Brain pericyte (primary cell): ENCODE results near the gene GSE1.

Source experiments
- DNase-seq: peaks from one replicate; pipeline ENCODE4 v3.0.0-alpha.2; 2012; ENCODE audit warnings: low read depth, low spot score

The GSE1 gene

GRCh38 chr16:85658504-85659326 lies 45.6 kb downstream of the GSE1 start:
- DNase-seq = no peak

DNA sequence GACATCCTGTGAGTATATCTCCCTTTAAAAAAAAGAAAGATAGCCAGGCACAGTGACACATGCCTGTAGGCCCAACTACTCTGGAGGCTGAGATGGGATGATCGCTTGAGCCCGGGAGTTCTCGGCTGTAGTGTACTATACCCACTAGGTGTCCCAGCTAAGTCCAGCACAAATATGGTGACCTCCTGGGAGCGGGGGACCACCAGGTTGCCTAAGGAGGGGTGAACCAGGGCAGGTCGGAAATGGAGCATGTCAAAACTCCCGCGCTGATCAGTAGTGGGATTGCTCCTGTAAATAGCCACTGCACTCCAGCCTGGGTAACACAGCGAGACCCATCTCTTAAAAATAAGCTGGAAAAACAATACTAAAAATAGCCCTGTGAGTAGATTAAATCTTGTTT lies 46.2 kb downstream of the GSE1 start:
- no peak for DNase-seq

DNA sequence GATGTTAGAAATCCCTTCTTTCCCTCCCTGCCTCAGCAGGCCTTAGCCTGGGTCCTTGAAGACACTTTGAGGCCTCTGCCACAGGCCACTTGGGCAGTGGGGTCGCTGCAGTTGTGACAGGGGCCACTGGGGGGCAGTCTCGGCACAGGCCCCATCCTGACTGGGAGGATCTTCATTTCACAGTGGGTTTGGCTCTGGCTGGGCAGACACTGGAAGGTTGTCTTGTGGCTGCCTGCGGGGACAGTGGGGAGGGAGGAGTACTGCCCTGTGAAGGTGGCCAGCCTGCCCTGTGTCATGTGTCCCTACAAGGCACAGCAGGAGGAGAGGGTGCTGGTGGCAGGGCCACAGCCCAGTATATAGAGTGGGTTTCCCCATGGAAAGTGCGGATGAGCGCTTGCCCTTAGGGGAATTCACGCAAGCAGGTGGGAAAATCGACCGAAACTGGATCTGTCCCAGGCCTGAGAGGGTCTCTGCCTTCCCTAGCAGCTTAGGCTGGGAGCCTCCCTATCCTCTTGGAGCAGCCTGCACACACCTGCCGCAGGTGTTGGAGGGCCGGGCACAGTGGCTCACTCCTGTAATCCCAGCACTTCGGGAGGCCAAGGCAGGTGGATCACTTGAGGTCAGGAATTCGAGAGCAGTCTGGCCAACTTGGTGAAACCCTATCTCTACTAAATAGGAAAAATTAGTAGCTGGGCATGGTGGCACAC lies 46.8 kb downstream of the GSE1 start:
- no peak for DNase-seq

- DNase-seq = no peak
Observed at GRCh38 chr16:85660843-85661739, 48.0 kb downstream of the GSE1 start.

DNA sequence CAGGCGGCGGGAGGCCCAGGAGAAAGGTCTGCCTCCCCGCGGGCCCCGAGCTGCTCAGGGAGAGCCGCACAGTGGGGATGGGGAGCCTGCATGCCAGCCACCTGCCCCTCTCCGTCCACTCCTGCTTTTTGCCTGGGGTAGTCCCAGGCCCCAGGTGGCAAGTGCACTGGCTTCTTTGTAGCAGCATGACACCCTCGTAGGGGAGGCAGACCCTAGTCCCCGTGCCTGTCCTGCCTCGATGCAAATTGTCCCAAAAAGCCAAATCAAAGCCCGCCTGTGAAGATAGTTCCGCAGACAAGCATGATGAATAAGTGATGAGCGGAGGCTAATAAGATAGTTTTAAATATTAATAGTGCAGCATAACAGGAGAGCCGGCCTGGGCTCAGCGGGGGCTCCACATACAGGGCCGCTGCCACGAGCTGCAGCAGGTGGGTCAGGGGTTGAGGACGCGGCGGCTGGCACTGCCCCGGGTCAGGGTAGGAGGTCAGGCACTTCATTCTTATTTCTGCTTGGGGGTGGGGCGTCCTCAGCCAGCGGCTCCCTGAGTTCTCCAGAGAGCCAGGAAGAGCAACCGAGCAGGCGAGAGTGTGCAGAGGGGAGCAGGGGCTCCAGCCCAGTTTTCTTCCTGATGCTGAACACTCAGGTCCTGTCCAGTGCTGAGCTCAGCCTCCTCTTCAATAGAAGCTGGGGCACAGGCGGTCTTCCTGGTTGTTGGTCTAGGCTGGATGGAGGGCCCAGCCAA lies 48.8 kb downstream of the GSE1 start:
- no peak for DNase-seq

DNA sequence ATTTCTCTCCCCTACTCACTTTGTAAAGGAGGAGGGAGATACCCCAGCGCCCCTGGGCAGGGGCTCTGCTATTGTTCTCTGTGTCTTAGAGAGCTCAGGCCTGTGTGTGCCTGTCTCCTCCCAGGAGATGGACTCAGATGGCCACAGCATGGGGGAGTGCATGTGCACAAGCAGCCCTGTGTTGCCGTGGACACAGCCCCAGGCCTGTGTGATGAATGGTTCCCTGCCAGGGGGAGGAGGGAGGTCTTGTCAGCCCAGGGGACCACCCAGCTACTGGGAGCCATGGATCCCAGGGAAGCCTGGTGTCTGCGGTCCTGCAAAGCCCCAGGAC lies 49.3 kb downstream of the GSE1 start:
- no peak for DNase-seq

- DNase-seq = no peak
Observed at GRCh38 chr16:85662976-85663830, 50.1 kb downstream of the GSE1 start.

- no peak for DNase-seq
Observed at GRCh38 chr16:85663891-85664321, 50.8 kb downstream of the GSE1 start.

DNA sequence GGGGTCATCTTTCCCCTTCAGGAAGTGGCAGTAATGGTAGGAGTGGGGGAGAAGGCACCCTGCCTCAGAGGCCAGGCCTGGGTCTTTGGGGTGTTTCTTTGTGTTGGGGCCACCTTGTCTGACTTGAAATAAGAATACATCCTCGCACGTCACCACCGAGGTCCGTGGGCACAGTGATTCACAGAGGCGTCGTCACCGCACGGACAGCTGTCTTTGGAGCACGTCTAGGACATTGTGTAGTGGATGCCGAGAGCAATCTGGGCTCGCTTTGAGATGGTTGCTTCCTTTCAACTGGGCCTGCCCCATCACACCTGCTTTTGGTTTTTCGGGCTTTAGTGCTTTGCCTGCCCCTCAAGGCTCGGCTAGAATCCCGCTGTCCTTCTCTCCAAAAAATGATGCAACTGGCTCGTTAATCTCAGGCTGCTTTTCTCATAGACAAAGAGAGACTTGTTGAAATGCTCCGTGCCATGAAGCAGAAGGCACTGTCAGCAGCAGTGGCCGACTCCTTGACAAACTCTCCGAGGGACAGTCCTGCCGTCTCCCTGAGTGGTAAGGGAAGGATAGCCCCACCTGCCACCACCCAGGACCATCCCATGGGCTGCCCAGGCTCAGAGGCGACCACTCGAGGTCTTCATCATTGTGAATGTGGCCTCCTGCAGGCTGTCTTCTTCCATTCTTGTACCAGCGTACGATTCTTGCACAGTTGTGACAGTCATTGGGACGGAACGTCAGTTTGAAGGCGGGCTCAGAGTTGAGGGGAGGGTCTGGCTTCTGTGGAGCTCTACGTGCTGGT lies 51.7 kb downstream of the GSE1 start:
- DNase-seq = no peak

DNA sequence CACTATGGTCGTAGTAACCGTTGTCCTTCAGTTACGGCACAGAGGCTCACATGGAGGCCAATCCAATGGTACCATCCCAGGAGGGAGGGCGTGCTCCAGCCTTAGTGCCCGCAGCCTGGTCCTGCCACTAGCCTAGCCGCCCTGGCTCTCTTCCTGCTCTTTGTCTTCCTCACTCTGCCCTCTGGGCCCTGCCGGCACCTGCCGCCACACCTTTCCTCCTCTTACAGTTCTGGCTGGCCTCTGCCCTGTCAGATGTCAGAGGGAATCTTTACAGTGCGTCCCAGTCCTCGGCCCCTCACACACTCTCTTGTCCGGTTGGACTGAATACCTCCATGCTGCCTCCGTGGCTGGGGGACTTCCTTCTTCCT lies 52.2 kb downstream of the GSE1 start:
- no peak for DNase-seq

- DNase-seq = no peak
Observed at GRCh38 chr16:85665929-85666328, 52.8 kb downstream of the GSE1 start.

- no peak for DNase-seq
Observed at GRCh38 chr16:85667261-85667660, 54.1 kb downstream of the GSE1 start.

DNA sequence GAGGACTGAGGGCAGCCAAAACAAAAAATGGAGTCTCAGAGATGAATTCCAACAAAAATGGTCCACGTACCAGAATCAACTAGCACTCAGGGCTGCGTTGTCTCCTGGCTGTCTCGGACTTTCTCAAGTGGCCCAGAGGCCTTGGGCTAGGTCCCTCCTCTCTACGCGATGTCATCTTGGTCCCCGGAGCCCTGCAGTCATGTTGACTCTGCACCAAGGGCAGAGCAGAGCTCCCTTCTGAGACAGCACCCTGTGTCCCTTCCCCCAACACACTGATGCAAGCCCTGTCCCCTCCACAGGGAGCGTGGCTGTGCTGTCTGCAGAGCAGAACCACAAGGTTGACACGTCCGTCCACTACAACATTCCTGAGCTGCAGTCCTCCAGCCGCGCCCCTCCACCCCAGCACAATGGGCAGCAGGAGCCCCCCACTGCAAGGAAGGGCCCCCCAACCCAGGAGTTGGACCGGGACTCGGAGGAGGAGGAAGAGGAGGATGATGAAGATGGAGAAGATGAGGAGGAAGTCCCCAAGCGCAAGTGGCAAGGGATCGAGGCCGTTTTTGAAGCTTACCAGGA lies 54.8 kb downstream of the GSE1 start:
- DNase-seq = no peak

- no peak for DNase-seq
Observed at GRCh38 chr16:85668676-85669424, 55.7 kb downstream of the GSE1 start.

GRCh38 chr16:85670840-85671239 lies 57.7 kb downstream of the GSE1 start:
- DNase-seq = no peak

GRCh38 chr16:85673529-85674417 lies 60.7 kb downstream of the GSE1 start:
- DNase-seq = no peak

GRCh38 chr16:85674418-85674755 lies 61.3 kb downstream of the GSE1 start:
- DNase-seq = no peak

- DNase-seq = no peak
Observed at GRCh38 chr16:85674828-85675227, 61.7 kb downstream of the GSE1 start.
